ENCODE measurements around the gene TMEM154.

The TMEM154 gene

DNA sequence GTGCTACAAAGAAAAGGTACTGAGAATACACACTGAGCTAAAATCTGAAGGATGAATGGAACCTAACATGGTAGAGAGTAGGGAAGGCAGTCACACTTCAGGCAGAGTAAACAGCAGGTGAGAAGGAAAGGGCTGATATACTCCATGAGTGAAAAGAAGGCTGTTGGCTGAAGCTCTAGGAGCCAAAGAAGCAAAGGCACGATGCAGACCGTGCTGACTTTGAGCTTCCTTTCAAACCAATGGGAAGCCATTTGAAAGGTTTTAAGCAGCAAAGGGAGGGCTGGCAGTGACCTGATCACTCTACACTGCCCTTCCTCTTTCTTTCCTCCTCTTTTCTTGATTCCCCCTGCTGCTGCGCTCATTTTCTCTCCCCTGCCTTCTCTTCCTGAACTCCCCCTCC lies 66.4 kb downstream of the TMEM154 start:
- Histone ChIP-seq H3K9ac (ENCODE audit: low read length) (no peak overlapping the region), H3K14ac (ENCODE audit: low read length in 2 of 2) (no peak overlapping the region)

DNA sequence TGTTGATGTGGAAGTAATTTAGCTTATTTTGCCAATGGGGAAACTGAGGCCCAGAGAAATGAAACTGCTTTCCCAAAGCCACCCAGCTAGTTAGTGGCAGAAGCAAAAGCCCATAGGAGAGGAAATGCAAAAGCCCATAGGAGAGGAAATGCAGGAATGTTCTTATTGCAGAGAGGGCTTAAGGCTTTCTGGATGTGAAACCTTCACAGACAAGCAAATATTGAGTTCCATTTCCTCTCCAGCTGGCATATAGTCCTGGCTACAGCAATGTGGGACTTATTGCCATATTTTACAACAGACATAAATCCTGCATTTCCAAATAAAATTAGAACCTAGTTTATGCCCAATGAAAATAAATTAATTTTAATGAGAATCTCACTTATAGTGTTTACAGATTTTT lies 69.7 kb downstream of the TMEM154 start:
- Histone ChIP-seq H3K14ac (ENCODE audit: low read length in 2 of 2) (no peak overlapping the region), H3K23ac (ENCODE audit: low read length in 2 of 2) (no peak overlapping the region), H3K9me3 (ENCODE audit: control insufficient read depth, low read length) (no peaks in the 10 kb centered on the region), H3K9ac (ENCODE audit: low read length) (no peak overlapping the region), H2BK15ac (ENCODE audit: low read depth, poor library complexity, severe bottlenecking) (no peak overlapping the region), H3K4ac (ENCODE audit: low read depth in 1 of 2, low read length in 2 of 2) (no peak overlapping the region), H3K36me3 (ENCODE audit: control insufficient read depth in 1 of 2, insufficient read depth in 2 of 2, low read depth in 1 of 2, low read length in 2 of 2) (no peaks in the 10 kb centered on the region), H4K91ac (ENCODE audit: low read length) (no peak overlapping the region), H3K27me3 (ENCODE audit: control insufficient read depth in 1 of 2, insufficient read depth in 1 of 2, low read length in 2 of 2) (peaks cover 1 to 30% of the 10 kb centered on the region in 2 experiments), H2BK12ac (ENCODE audit: low read length in 2 of 2) (no peak overlapping the region), H2AFZ (ENCODE audit: low read depth, low read length) (no peak overlapping the region), H3K4me2 (ENCODE audit: low read length, poor library complexity, severe bottlenecking) (no peak overlapping the region), H3K18ac (ENCODE audit: low read depth in 1 of 2, low read length in 2 of 2) (no peak overlapping the region), H2BK120ac (ENCODE audit: low read depth, low read length) (no peak overlapping the region), H3K79me1 (replicated peaks; ENCODE audit: low read length, poor library complexity, severe bottlenecking) (no peaks in the 10 kb centered on the region), H3K4me3 (ENCODE audit: insufficient read depth in 1 of 2, low read depth in 1 of 2, low read length in 2 of 2) (no peak overlapping the region), H4K8ac (ENCODE audit: low read length) (no peak overlapping the region), H3K27ac (ENCODE audit: low read length, poor library complexity, severe bottlenecking) (no peak overlapping the region), H2AK5ac (ENCODE audit: low read length, severe bottlenecking) (no peak overlapping the region), H2BK5ac (ENCODE audit: low read depth, low read length, poor library complexity, severe bottlenecking) (no peak overlapping the region), H3K4me1 (ENCODE audit: control insufficient read depth, insufficient read depth, low read depth, low read length) (peaks cover 11% of the 10 kb centered on the region)
- no peak for DNase-seq

More for the DNA sequence above, 66.4 kb downstream of the TMEM154 start:
- Histone ChIP-seq H3K18ac (ENCODE audit: low read depth in 1 of 2, low read length in 2 of 2) (no peak overlapping the region), H3K4me1 (ENCODE audit: control insufficient read depth, insufficient read depth, low read depth, low read length) (no peaks in the 10 kb centered on the region), H2AFZ (ENCODE audit: low read depth, low read length) (no peak overlapping the region), H4K91ac (ENCODE audit: low read length) (no peak overlapping the region), H2AK5ac (ENCODE audit: low read length, severe bottlenecking) (no peak overlapping the region), H3K4ac (ENCODE audit: low read depth in 1 of 2, low read length in 2 of 2) (no peak overlapping the region), H2BK15ac (ENCODE audit: low read depth, poor library complexity, severe bottlenecking) (no peak overlapping the region), H2BK5ac (ENCODE audit: low read depth, low read length, poor library complexity, severe bottlenecking) (no peak overlapping the region), H3K23ac (ENCODE audit: low read length in 2 of 2) (no peak overlapping the region), H3K27me3 (ENCODE audit: control insufficient read depth in 1 of 2, insufficient read depth in 1 of 2, low read length in 2 of 2) (peaks cover 9 to 56% of the 10 kb centered on the region in 2 experiments), H2BK12ac (ENCODE audit: low read length in 2 of 2) (no peak overlapping the region), H3K36me3 (ENCODE audit: control insufficient read depth in 1 of 2, insufficient read depth in 2 of 2, low read depth in 1 of 2, low read length in 2 of 2) (no peaks in the 10 kb centered on the region), H3K27ac (ENCODE audit: low read length, poor library complexity, severe bottlenecking) (no peak overlapping the region), H3K4me3 (ENCODE audit: insufficient read depth in 1 of 2, low read depth in 1 of 2, low read length in 2 of 2) (no peak overlapping the region), H2BK120ac (ENCODE audit: low read depth, low read length) (no peak overlapping the region), H3K4me2 (ENCODE audit: low read length, poor library complexity, severe bottlenecking) (no peak overlapping the region), H3K9me3 (ENCODE audit: control insufficient read depth, low read length) (no peaks in the 10 kb centered on the region), H3K79me1 (replicated peaks; ENCODE audit: low read length, poor library complexity, severe bottlenecking) (no peaks in the 10 kb centered on the region), H4K8ac (ENCODE audit: low read length) (no peak overlapping the region)
- 41% methylated on average over 3 of the region's 3 CpGs for WGBS
- no peak for DNase-seq

DNA sequence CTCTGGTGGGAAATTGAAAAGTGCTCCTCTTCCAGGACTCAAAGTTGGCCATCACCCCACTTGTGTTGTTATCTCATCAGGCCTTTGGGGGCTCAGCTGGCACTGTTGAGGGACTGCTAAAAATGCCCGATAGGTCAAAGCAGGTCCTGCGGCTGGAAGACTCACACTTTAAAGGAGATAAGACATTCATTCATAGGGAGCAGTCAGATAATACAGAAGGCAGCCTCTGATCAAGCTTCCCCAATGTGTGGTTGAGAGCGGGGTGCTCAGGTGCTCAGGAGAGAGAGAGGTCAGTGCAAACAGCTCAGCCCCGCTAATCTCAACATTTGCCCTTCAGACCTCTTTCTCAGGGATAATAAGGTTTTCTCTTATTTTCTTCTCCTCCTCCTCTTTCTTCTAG lies 70.3 kb downstream of the TMEM154 start:
- DNase-seq: no peak
- H3K18ac ChIP-seq (ENCODE audit: low read depth in 1 of 2, low read length in 2 of 2): no peak overlapping the region
- no peak overlapping the region for H3K4me2 ChIP-seq (ENCODE audit: low read length, poor library complexity, severe bottlenecking)
- no peaks in the 10 kb centered on the region for H3K79me1 ChIP-seq (replicated peaks; ENCODE audit: low read length, poor library complexity, severe bottlenecking)
- H3K9me3 ChIP-seq (ENCODE audit: control insufficient read depth, low read length): no peaks in the 10 kb centered on the region
- no peak overlapping the region for H4K91ac ChIP-seq (ENCODE audit: low read length)
- no peak overlapping the region for H2BK12ac ChIP-seq (ENCODE audit: low read length in 2 of 2)
- H3K27ac ChIP-seq (ENCODE audit: low read length, poor library complexity, severe bottlenecking): no peak overlapping the region
- H3K14ac ChIP-seq (ENCODE audit: low read length in 2 of 2): no peak overlapping the region
- H4K8ac ChIP-seq (ENCODE audit: low read length): no peak overlapping the region
- no peak overlapping the region for H2AK5ac ChIP-seq (ENCODE audit: low read length, severe bottlenecking)
- H3K23ac ChIP-seq (ENCODE audit: low read length in 2 of 2): no peak overlapping the region
- H2BK120ac ChIP-seq (ENCODE audit: low read depth, low read length): no peak overlapping the region
- H2AFZ ChIP-seq (ENCODE audit: low read depth, low read length): no peak overlapping the region
- no peaks in the 10 kb centered on the region for H3K36me3 ChIP-seq (ENCODE audit: control insufficient read depth in 1 of 2, insufficient read depth in 2 of 2, low read depth in 1 of 2, low read length in 2 of 2)
- WGBS: 98% methylated on average over 3 of the region's 4 CpGs
- H2BK15ac ChIP-seq (ENCODE audit: low read depth, poor library complexity, severe bottlenecking): peak overlapping the region; percentile 33
- H3K4ac ChIP-seq (ENCODE audit: low read depth in 1 of 2, low read length in 2 of 2): no peak overlapping the region
- H3K4me3 ChIP-seq (ENCODE audit: insufficient read depth in 1 of 2, low read depth in 1 of 2, low read length in 2 of 2): no peak overlapping the region
- peaks cover 0 to 24% of the 10 kb centered on the region in 2 experiments for H3K27me3 ChIP-seq (ENCODE audit: control insufficient read depth in 1 of 2, insufficient read depth in 1 of 2, low read length in 2 of 2)
- H2BK5ac ChIP-seq (ENCODE audit: low read depth, low read length, poor library complexity, severe bottlenecking): no peak overlapping the region
- H3K9ac ChIP-seq (ENCODE audit: low read length): no peak overlapping the region
- peaks cover 12% of the 10 kb centered on the region for H3K4me1 ChIP-seq (ENCODE audit: control insufficient read depth, insufficient read depth, low read depth, low read length)

DNA sequence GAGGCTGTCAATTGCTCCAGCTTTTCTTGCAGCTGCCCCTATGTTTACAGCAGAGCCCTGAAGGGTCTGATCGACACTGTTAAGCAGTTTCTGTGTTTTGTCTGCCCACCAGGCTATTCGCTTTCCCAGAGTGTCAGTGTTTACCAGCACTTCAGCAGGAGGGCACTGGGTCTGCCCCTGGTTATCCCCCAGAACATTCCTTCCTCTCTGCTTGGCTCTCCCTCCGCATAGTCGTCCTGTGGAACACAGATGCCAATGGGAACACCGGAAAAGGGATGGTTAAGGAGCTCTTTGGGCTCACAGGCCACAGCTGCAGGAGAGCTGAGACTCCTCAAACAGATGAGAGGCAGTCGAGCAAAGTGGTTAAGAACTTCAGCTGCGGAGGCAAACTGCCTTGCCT lies 72.6 kb downstream of the TMEM154 start:
- no peak overlapping the region for H2BK5ac ChIP-seq (ENCODE audit: low read depth, low read length, poor library complexity, severe bottlenecking)

More for the DNA sequence above, 72.6 kb downstream of the TMEM154 start:
- Histone ChIP-seq H3K4ac (ENCODE audit: low read depth in 1 of 2, low read length in 2 of 2) (no peak overlapping the region), H3K27ac (ENCODE audit: low read length, poor library complexity, severe bottlenecking) (no peak overlapping the region), H4K8ac (ENCODE audit: low read length) (no peak overlapping the region), H3K9ac (ENCODE audit: low read length) (no peak overlapping the region), H4K91ac (ENCODE audit: low read length) (no peak overlapping the region), H3K4me1 (ENCODE audit: control insufficient read depth, insufficient read depth, low read depth, low read length) (peaks cover 12% of the 10 kb centered on the region), H2AK5ac (ENCODE audit: low read length, severe bottlenecking) (no peak overlapping the region), H3K18ac (ENCODE audit: low read depth in 1 of 2, low read length in 2 of 2) (peak overlapping the region in 1 of 2 experiments; percentile 24), H2AFZ (ENCODE audit: low read depth, low read length) (peak overlapping the region; percentile 8), H3K9me3 (ENCODE audit: control insufficient read depth, low read length) (no peaks in the 10 kb centered on the region), H3K27me3 (ENCODE audit: control insufficient read depth in 1 of 2, insufficient read depth in 1 of 2, low read length in 2 of 2) (peaks cover 0 to 18% of the 10 kb centered on the region in 2 experiments), H3K4me3 (ENCODE audit: insufficient read depth in 1 of 2, low read depth in 1 of 2, low read length in 2 of 2) (no peak overlapping the region), H3K14ac (ENCODE audit: low read length in 2 of 2) (no peak overlapping the region), H3K23ac (ENCODE audit: low read length in 2 of 2) (no peak overlapping the region), H2BK15ac (ENCODE audit: low read depth, poor library complexity, severe bottlenecking) (no peak overlapping the region), H2BK120ac (ENCODE audit: low read depth, low read length) (no peak overlapping the region), H3K79me1 (replicated peaks; ENCODE audit: low read length, poor library complexity, severe bottlenecking) (no peaks in the 10 kb centered on the region), H3K4me2 (ENCODE audit: low read length, poor library complexity, severe bottlenecking) (no peak overlapping the region), H2BK12ac (ENCODE audit: low read length in 2 of 2) (peak overlapping the region in 1 of 2 experiments; percentile 50), H3K36me3 (ENCODE audit: control insufficient read depth in 1 of 2, insufficient read depth in 2 of 2, low read depth in 1 of 2, low read length in 2 of 2) (no peaks in the 10 kb centered on the region)
- peak; percentile 33 for DNase-seq
- 13% methylated on average over 7 of the region's 7 CpGs for WGBS
